DOHH2 (cell line): Measurements from ENCODE around the gene NKX1-2.

ENCODE experiments used
- EZH2phosphoT487 ChIP-seq: fragments of 200-600 bp; sonication (generic); IDR thresholded peaks from 2 replicates; pipeline ENCODE4 v1.6.1; 2017; ENCODE audit warnings: borderline replicate concordance, mild to moderate bottlenecking, antibody characterized with exemption, low read length, moderate library complexity, mixed read lengths
- TF ChIP-seq, protein P1 (sequence below): fragments of 200-600 bp; sonication (generic); IDR thresholded peaks from one replicate; pipeline ENCODE4 v1.5.1; 2014; ENCODE audit warnings: antibody characterized with exemption, mild to moderate bottlenecking, low read depth, low read length; ENCODE audit not compliant: poor library complexity, severe bottlenecking

DNA sequence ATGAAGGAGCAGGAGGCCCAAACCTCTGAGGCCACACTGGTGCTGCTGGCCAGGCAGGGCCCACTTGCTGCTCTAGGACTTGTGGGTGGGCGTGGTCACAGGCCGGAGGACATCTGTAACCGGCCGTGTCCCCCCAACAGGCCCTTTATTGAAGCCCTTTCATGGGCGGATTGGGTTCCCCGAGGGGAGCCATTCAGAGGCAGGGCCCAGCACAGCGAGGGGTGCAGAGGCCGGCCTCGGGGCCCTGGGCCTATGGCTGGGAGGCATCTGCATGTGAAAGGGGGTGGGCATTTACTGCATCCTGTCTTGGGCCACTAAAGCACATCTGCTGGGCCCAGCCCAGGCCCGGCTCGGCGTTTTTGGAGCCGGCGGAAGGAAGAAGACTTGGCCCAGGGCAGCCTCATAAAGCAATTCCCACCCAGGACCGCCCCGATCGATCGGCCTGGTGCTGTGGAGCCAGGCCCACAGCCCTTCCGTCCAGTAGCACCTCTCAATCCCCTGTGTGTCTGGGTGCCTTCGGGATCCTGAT, 20.2 kb upstream of the NKX1-2 start:
- TF ChIP-seq, protein P1, sequence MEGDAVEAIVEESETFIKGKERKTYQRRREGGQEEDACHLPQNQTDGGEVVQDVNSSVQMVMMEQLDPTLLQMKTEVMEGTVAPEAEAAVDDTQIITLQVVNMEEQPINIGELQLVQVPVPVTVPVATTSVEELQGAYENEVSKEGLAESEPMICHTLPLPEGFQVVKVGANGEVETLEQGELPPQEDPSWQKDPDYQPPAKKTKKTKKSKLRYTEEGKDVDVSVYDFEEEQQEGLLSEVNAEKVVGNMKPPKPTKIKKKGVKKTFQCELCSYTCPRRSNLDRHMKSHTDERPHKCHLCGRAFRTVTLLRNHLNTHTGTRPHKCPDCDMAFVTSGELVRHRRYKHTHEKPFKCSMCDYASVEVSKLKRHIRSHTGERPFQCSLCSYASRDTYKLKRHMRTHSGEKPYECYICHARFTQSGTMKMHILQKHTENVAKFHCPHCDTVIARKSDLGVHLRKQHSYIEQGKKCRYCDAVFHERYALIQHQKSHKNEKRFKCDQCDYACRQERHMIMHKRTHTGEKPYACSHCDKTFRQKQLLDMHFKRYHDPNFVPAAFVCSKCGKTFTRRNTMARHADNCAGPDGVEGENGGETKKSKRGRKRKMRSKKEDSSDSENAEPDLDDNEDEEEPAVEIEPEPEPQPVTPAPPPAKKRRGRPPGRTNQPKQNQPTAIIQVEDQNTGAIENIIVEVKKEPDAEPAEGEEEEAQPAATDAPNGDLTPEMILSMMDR = no peak
- no peak for TF ChIP-seq EZH2phosphoT487
